Activated T-helper 1 cell treated with anti-CD3 and anti-CD28 coated beads, Interleukin-12 subunit alpha, Interleukin-12 subunit beta, Interleukin-2, Interleukin-4 antibody, amounts not matched to agents 30 ng/mL and 10 ng/mL and 1 ng/mL, durations not matched to agents 14 hours and 24 hours and 36 hours (primary cell): ENCODE results near the gene BRSK1. TPM values are rescaled to one million over a fixed set of nuclear protein-coding genes. Genes with fewer than 3 reads are reported as not detected.

ENCODE experiments used
- DNase-seq: peaks from one replicate; pipeline ENCODE4 v3.0.0; 2021; ENCODE audit warnings: low spot score
- H3K27ac Mint-ChIP-seq: one replicate; pipeline ENCODE4 v1.8.0; 2021; ENCODE audit warnings: mild to moderate bottlenecking, mixed read lengths
- H3K27me3 Mint-ChIP-seq: one replicate; pipeline ENCODE4 v1.8.0; 2022; ENCODE audit warnings: mild to moderate bottlenecking, moderate library complexity, mixed read lengths; ENCODE audit not compliant: insufficient read depth
- H3K36me3 Mint-ChIP-seq: one replicate; pipeline ENCODE4 v1.8.0; 2021; ENCODE audit warnings: low read depth, mixed read lengths
- H3K4me1 Mint-ChIP-seq: one replicate; pipeline ENCODE4 v1.8.0; 2021; ENCODE audit warnings: low read depth, mixed read lengths
- H3K4me3 Mint-ChIP-seq: one replicate; pipeline ENCODE4 v1.8.0; 2021; ENCODE audit warnings: mild to moderate bottlenecking, moderate library complexity, mixed read lengths
- H3K9me3 Mint-ChIP-seq: one replicate; pipeline ENCODE4 v1.8.0; 2021; ENCODE audit warnings: mixed read lengths
- intact Hi-C: fragments of 100-400 bp; cut with micrococcal nuclease; formaldehyde crosslinking; loops from one replicate; pipeline ENCODE4 v1.15.1; 2024
- total RNA-seq: library from RNA; stranded (reverse); gene quantifications from 2 replicates; pipeline ENCODE4 v1.2.3, GENCODE V29; 2022

BRSK1 gene
- total RNA-seq, 1 donor from 2014 or later, result 7.8 TPM

DNA sequence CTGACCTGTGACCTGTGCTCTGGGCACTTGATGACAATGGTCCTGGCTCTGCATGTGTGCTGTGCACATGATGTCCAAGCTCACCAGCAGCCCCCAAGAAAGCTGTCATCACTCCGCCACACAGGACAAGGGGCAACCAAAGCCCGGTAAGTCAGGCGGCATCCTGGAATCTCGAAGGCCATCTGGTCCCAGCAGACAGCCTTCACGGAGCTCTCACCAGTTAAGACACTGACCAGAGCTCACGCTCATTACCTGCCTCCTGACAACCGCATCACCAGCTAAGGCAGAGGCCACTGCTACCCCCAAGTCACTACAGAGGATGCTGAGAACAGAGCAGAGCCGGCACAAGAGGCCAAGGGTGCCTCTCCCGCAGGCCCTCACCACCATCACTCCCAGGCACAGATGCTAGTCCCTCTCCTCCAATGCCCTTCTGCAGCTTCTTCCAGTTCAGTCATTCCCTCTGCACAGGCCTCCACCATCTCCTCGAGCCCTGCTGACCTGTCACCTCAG, 35.6 kb upstream of the BRSK1 start:
- intact Hi-C loops, result loop anchor here (1.0 kb wide), 1 partner anchor 226 kb away; no protein-coding TSS in a partner anchor
- DNase-seq, result no peak
- Mint-ChIP-seq H3K36me3 (peaks cover 18% of the 10 kb centered on the region), H3K27me3 (no peaks in the 10 kb centered on the region), H3K9me3 (no peaks in the 10 kb centered on the region), H3K4me3 (no peak overlapping the region), H3K27ac (peak overlapping the region; percentile 40), H3K4me1 (peaks cover 38% of the 10 kb centered on the region)

DNA sequence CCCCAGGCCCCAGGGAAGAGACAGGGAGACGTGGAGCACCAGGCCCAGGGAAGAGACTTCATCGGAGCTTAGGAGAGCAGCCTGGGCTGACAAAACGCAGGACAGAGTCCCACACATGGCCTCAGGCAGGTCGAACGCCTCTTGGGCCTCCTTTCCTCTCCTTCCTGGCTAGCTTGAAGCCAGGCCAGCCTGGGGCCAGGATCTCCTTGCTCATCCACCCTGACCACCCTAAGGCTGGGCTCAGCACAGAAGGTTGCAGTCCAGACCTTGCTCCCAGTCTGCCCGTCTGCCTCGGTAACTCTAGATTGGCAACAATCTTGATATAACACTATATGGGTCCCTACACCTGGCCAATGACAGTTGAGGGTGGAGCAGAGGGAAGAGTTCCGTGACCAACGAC, 35.1 kb upstream of the BRSK1 start:
- intact Hi-C loops, result loop anchor here (1.0 kb wide), 1 partner anchor 226 kb away; no protein-coding TSS in a partner anchor
- Mint-ChIP-seq H3K27ac (peak overlapping the region; percentile 40), H3K9me3 (no peaks in the 10 kb centered on the region), H3K4me3 (no peak overlapping the region), H3K36me3 (peaks cover 18% of the 10 kb centered on the region), H3K27me3 (no peaks in the 10 kb centered on the region), H3K4me1 (peaks cover 43% of the 10 kb centered on the region)
- DNase-seq, result no peak

DNA sequence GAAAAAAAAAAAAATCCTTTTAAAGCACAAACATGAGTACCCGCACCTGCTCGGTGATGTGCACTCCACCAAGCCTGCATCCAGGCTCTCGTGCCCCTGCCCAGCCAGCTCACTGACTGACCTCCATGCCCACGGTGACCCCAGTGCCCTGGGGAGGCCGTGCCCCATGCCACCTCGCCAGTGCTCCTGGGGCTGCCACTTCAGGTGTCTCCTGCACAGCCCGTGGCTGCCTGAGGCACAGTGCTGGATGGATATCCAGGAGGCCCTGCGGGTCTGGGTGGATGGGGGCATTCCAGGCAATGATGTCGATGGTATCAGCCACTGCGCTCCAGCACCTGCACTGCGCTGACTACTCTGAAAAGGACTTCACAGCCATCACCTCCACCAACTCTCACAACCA, 34.0 kb upstream of the BRSK1 start:
- H3K4me3 Mint-ChIP-seq, result no peak overlapping the region
- H3K27ac Mint-ChIP-seq, result no peak overlapping the region
- peaks cover 14% of the 10 kb centered on the region for H3K36me3 Mint-ChIP-seq
- no peak for DNase-seq
- H3K27me3 Mint-ChIP-seq, result no peaks in the 10 kb centered on the region
- H3K9me3 Mint-ChIP-seq, result no peaks in the 10 kb centered on the region
- peaks cover 52% of the 10 kb centered on the region for H3K4me1 Mint-ChIP-seq
- intact Hi-C loops, result loop anchor here (10.0 kb wide), 1 partner anchor 165 kb away; no protein-coding TSS in a partner anchor

DNA sequence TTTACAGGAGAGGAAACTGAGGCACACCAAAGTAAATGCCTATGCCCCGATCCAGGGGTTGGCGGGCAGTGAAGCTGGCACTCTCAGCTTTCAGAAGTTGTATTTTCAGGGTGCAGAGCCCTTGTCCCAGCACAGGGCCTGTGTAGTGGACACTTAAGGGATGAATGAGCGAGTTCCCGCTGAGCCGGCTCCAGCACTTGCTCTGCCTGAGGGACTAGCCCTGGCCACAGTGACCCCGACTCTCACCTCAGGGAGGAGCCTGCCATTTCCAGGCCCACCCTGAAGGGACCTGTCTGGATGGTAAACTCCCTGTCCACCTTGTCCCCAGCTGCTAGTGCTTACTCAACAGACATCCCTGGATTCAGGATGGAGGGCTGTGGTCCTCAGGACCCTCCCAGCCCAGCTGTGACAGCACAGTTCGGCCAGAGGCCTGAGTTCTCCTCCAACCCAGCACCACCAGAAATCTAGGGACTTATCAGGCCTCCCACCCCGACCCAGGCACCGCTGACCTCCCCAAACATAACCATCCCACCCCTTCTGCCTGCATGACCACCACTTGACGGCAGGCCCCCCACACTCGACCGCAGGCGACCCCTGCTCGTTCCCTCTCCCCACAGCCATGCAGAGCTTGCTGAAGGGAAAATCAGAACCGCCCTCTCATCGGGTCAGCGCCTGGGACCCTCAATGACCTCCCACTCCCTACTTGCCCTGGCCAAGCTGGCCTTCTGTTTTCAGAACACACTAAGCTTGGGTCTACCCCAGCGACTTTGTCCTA, 33.3 kb upstream of the BRSK1 start:
- Mint-ChIP-seq H3K27ac (peak overlapping the region; percentile 96), H3K36me3 (peaks cover 19% of the 10 kb centered on the region), H3K9me3 (no peaks in the 10 kb centered on the region), H3K27me3 (no peaks in the 10 kb centered on the region), H3K4me1 (peaks cover 58% of the 10 kb centered on the region), H3K4me3 (peak overlapping the region; percentile 84)
- intact Hi-C loops, result loop anchor here (10.0 kb wide), 1 partner anchor 166 kb away; no protein-coding TSS in a partner anchor
- DNase-seq, result no peak

DNA sequence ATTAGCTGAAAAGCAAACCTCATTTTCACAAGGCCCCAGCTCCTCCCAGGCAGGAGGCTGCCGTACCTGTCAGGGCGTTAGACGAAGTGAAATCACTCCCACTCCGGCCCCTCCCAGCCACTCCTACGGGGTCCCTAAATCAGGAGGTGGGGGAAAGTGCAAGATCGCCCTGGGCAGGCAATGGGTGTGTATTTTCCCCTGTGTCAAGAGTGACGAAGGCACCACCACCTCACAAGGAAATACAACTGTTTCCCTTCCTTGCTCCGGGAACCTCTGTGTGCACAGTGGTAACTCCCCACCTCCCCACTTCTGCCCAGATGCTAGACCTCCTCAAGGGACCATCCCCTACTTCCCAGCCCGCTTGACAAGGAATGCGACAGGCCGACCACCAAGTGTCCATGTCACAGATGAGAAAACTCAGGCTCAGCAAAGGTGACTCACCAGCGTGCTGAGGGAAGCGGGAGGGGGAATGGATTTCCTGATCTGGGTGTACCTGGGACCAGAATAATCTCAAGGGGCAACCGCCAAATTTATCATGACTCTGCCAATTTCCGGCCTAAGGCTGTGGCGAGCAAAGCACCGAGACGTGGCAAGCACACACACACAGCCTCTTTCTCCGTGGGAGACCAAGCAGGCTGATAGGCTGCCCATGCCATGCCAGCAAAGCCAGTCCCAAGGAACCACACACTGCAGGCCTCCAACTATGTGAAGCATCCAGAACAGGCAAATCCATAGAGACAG, 32.3 kb upstream of the BRSK1 start:
- intact Hi-C loops, result loop anchor here (10.0 kb wide), 1 partner anchor 167 kb away; no protein-coding TSS in a partner anchor
- peak; percentile 28 for DNase-seq
- Mint-ChIP-seq H3K9me3 (no peaks in the 10 kb centered on the region), H3K4me3 (peak overlapping the region; percentile 84), H3K4me1 (peaks cover 69% of the 10 kb centered on the region), H3K27me3 (no peaks in the 10 kb centered on the region), H3K27ac (peak overlapping the region; percentile 96), H3K36me3 (peaks cover 26% of the 10 kb centered on the region)

DNA sequence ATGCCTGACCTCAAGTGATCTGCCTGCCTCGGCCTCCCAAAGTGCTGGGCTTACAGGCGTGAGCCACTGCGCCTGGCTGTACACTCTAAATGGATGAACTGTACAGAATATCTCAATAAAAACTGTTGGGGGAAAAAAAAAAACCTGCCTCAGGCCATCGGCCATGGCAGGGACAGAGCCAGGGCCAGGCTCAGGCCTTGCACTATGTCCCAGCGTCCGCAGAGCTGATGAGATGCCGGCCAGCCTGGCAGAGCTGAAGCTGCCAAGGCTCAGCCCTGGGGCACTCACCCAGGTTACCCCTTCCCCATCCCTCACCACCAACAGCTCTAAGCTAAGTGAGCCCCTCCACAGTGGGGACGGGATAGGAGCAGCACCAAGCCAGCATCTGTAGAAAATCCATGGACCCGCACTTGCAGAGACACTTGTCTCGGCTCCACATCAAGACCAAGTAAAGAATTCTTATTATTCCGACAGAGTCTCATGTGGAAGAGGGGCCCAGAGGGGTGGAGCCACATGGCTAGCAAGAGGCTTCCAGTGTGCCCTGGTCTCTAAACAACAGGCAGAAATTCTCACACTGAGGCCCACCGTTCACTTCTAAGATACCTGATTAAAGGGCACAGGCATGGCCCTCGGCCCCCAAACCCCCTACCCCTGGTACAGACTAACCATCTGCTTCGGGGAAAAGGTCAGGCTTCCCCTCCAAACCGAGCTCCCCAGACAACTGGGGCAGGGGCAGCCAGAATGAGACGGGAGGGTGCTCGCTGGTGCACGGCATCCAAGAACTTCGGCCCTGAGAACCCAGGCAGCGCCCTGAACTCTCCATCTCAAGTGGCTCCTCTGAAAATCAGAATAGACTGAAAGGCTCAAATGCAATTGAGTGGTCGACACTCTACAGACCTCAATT, 30.8 kb upstream of the BRSK1 start:
- peaks cover 31% of the 10 kb centered on the region for H3K36me3 Mint-ChIP-seq
- intact Hi-C loops, result loop anchor here (10.0 kb wide), 1 partner anchor 168 kb away; no protein-coding TSS in a partner anchor
- peak overlapping the region; percentile 96 for H3K4me3 Mint-ChIP-seq
- peak overlapping the region; percentile 95 for H3K27ac Mint-ChIP-seq
- peaks cover 80% of the 10 kb centered on the region for H3K4me1 Mint-ChIP-seq
- no peak for DNase-seq
- no peaks in the 10 kb centered on the region for H3K27me3 Mint-ChIP-seq
- H3K9me3 Mint-ChIP-seq, result no peaks in the 10 kb centered on the region

DNA sequence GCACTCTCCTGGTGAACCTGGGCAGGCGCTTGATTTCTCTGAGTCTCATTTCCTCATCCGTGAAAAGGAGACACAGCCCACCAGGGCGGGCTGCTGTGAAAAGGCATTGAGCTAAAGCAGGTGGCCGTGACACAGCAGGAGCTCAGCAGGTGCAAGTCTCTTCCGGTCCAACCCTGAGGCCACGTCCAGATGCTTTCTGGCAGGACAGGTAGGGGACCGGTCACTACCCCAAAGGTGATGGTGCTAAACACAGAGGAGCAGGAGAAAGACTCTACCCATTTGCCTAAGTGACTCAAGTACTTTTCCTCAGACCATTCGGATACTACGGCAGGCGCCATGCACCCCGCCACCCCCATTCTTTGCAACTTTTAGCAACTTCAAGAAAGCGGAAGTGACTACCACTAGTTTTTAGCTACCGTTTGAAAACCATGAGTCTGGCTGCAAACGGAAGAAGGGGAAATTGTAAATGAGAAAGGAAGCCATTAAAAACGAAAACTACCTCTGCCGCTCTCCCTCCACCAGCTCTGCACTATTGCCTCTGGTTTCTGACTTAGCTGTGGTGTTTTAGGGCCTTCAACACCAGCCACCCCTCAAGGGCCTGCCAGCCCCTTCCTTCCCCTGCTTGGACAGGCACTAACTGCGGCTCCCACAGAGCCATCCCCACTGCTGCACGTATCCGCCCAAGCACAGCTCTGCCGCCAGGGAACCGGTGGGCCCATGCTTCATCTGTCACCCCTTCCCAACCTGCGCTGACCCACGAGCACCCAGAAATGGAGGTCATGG, 29.8 kb upstream of the BRSK1 start:
- peak; percentile 53 for DNase-seq
- peak overlapping the region; percentile 95 for H3K27ac Mint-ChIP-seq
- peaks cover 71% of the 10 kb centered on the region for H3K4me1 Mint-ChIP-seq
- H3K36me3 Mint-ChIP-seq, result peaks cover 31% of the 10 kb centered on the region
- intact Hi-C loops, result loop anchor here (1.0 to 10.0 kb wide), 3 partner anchors 26 to 169 kb away; partner anchors contain the start of genes DNAAF3 and HSPBP1
- H3K4me3 Mint-ChIP-seq, result peak overlapping the region; percentile 96
- H3K27me3 Mint-ChIP-seq, result no peaks in the 10 kb centered on the region
- H3K9me3 Mint-ChIP-seq, result no peaks in the 10 kb centered on the region

DNA sequence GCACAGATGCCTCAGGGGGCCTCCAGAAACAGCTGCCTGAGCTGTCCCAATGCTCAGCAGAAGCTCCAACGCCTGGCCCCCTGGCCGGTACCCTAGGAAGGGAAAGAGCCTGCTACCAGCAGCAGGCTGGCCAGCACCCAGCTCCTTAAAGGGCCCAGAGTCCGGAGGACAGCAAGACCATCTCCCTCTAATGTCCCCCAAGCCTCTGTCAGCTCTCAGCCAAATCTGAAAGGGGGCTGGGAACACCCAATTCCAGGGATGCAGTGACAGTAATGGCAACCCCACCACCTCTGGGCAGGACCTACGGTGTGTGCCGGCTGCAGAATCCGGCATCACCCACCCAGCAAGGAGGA, 29.2 kb upstream of the BRSK1 start:
- Mint-ChIP-seq H3K4me3 (peak overlapping the region; percentile 96), H3K27ac (peak overlapping the region; percentile 95), H3K36me3 (peaks cover 31% of the 10 kb centered on the region), H3K9me3 (no peaks in the 10 kb centered on the region), H3K4me1 (peaks cover 74% of the 10 kb centered on the region), H3K27me3 (no peaks in the 10 kb centered on the region)
- intact Hi-C loops, result loop anchor here (1.0 to 10.0 kb wide), 3 partner anchors 26 to 170 kb away; partner anchors contain the start of genes DNAAF3 and HSPBP1
- DNase-seq, result no peak

DNA sequence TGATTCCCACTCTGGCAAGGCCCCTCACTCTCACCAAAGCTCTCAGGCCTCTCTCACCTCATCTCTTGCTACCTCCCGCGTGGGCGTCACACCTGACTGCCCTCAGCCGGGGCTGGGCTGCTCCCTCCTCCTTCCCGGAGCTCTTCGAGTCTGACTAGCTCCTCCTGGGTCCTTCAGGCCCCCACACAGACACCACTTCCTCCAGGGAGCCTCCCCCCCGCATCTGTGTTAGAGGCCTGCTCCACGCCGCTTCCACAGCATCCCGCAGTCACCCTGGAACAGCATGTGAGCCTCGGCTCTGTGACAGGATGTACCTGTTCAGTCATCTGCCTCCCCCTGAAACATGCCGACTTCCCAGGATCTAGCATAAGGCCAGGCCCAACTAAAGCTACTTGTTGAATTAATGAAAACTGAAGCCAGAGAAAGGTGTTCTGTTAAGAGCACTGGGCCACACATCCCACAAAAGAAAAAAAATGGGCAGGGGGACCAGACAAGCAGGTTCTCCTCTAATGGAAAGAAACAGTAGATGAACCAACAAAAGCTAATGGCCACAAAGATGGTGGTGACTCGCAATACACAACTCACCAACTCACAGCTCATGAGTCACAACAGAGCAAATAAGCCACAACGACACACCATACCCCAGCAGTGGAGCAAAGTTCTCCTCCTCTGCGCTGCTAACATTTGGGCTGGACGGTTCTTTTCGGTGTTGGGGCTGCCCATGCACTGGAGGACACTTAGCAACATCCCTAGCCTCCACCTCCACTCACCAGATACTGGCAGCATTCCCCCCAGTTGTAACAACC, 28.0 kb upstream of the BRSK1 start:
- H3K4me3 Mint-ChIP-seq, result peak overlapping the region; percentile 96
- no peaks in the 10 kb centered on the region for H3K27me3 Mint-ChIP-seq
- peak overlapping the region; percentile 95 for H3K27ac Mint-ChIP-seq
- H3K9me3 Mint-ChIP-seq, result no peaks in the 10 kb centered on the region
- intact Hi-C loops, result loop anchor here (2.0 to 10.0 kb wide), 5 partner anchors 36 to 386 kb away; partner anchors contain the start of genes DNAAF3, ZNF579, ZNF580 and ZNF581
- peak; percentile 29 for DNase-seq
- peaks cover 29% of the 10 kb centered on the region for H3K36me3 Mint-ChIP-seq
- peaks cover 78% of the 10 kb centered on the region for H3K4me1 Mint-ChIP-seq

DNA sequence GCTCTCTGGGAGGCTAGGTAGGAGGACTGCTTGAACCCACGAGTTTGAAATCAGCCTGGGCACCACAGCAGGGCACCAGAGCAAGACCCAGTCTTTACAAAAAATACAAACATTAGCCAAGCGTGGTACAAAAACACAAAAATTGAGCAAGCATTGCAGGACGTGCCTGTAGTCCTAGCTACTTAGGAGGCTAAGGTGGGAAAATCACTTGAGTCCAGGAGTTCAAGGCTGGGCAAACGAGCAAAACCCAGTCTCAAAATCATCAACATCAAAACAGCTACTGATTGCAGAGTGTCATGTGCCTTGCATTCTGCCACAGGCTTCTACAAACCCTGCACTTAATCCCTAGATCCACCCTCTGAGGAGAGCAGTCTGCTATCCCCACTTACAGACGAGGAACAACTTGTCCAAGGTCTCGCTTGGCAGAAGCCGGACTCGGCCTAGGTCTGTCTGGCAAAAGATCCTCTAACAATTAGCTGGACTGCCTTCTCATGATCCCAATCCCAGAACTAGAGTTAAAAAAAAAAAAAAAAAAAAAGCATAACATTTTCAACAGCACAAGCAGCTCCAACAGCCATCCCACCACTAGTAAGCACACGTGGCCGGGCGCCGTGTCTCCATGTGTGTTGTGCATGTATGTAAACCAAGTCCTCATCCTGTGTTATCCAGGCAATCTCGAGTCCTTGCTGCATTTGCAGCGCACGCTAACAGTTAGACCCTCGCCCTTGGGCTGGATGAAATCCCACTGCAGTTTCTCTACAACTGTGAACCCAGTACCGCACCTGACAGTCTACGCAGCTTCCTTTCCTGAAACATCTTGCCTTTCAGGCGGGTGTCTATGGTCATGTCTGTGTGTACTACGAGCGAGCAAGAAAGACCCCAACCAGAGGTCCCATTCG, 27.0 kb upstream of the BRSK1 start:
- DNase-seq, result peak; percentile 4
- Mint-ChIP-seq H3K9me3 (no peaks in the 10 kb centered on the region), H3K36me3 (peaks cover 20% of the 10 kb centered on the region), H3K27ac (peak overlapping the region; percentile 95), H3K27me3 (no peaks in the 10 kb centered on the region), H3K4me1 (peaks cover 68% of the 10 kb centered on the region), H3K4me3 (peak overlapping the region; percentile 96)
- intact Hi-C loops, result loop anchor here (5.0 to 10.0 kb wide), 4 partner anchors 35 to 385 kb away; partner anchors contain the start of genes ZNF579, ZNF580 and ZNF581
